SK-N-SH (cell line): ENCODE data around the gene EFCAB11. TPM values are rescaled to one million over a fixed set of nuclear protein-coding genes. Genes with fewer than 3 reads are reported as not detected.

Experiments
- CTCF ChIA-PET: fragments of 300-600, 350-600 bp; formaldehyde crosslinking; extraction: SDS; loops from one replicate; lab custom pipeline; 2021; lab: Yijun Ruan, JAX
- POLR2A ChIA-PET: fragments of 350-600 bp; sonication (Branson Sonifier 250); formaldehyde crosslinking; extraction: SDS; loops from one replicate; lab custom pipeline; 2020; ENCODE audit warnings: antibody characterized with exemption, inconsistent platforms; lab: Yijun Ruan, JAX
- DNase-seq: peaks from one replicate; pipeline ENCODE4 v3.0.0; 2012
- H2AFZ ChIP-seq: fragments of 200-600 bp; sonication (generic); 2 replicates; pipeline ENCODE4 v1.8.1; 2016; ENCODE audit warnings: antibody characterized with exemption, mild to moderate bottlenecking, low read depth
- H3F3A ChIP-seq: fragments of 200-600 bp; sonication (generic); replicated peaks from 2 replicates; pipeline ENCODE3; 2016; ENCODE audit warnings: antibody characterized with exemption, mild to moderate bottlenecking; ENCODE audit not compliant: insufficient read depth
- H3K27ac ChIP-seq, 2 experiments: fragments of 200-500 bp in 1 of 2; fragments of 200-600 bp in 1 of 2; sonication (Bioruptor generic) in 1 of 2; sonication (generic), shearing (Covaris generic) in 1 of 2; 2 replicates each; pipeline versions ENCODE4 v1.5.1 to v1.6.1; 2014 to 2016; ENCODE audit warnings: low read depth in 2 of 2, inconsistent platforms in 1 of 2, low read length in 1 of 2, mild to moderate bottlenecking in 1 of 2, mixed read lengths in 1 of 2
- H3K27me3 ChIP-seq: fragments of 200-600 bp; sonication (generic), shearing (Covaris generic); 2 replicates; pipeline ENCODE4 v1.6.1; 2016; ENCODE audit warnings: mixed run types; ENCODE audit not compliant: insufficient read depth
- H3K36me3 ChIP-seq, 2 experiments: fragments of 200-500 bp in 1 of 2; fragments of 200-600 bp in 1 of 2; sonication (Bioruptor generic) in 1 of 2; sonication (generic) in 1 of 2; replicated peaks in 1 of 2; 2 replicates each; pipeline versions ENCODE3 to v1.5.1; 2014 to 2016; ENCODE audit warnings: low read length in 1 of 2, mild to moderate bottlenecking in 1 of 2; ENCODE audit not compliant: insufficient read depth in 2 of 2, control insufficient read depth in 1 of 2
- H3K4me1 ChIP-seq, 2 experiments: fragments of 200-500 bp in 1 of 2; fragments of 200-600 bp in 1 of 2; sonication (Bioruptor generic) in 1 of 2; sonication (generic), shearing (Covaris generic) in 1 of 2; 2 replicates each; pipeline versions ENCODE4 v1.5.1 to v1.6.1; 2014 to 2016; ENCODE audit warnings: low read depth in 1 of 2, low read length in 1 of 2, mixed run types in 1 of 2; ENCODE audit not compliant: insufficient read depth in 2 of 2, control insufficient read depth in 1 of 2
- H3K4me2 ChIP-seq: fragments of 200-600 bp; sonication (generic), shearing (Covaris generic); 2 replicates; pipeline ENCODE4 v1.6.1; 2017; ENCODE audit warnings: mixed run types
- H3K4me3 ChIP-seq, 2 experiments: fragments of 200-500 bp in 1 of 2; fragments of 200-600 bp in 1 of 2; sonication (Bioruptor generic) in 1 of 2; sonication (generic), shearing (Covaris generic) in 1 of 2; 2 replicates each; pipeline versions ENCODE4 v1.5.1 to v1.8.1; 2014 to 2016; ENCODE audit warnings: low read depth in 2 of 2, inconsistent platforms in 1 of 2, low read length in 1 of 2, mild to moderate bottlenecking in 1 of 2, mixed read lengths in 1 of 2, moderate library complexity in 1 of 2
- H3K79me2 ChIP-seq: fragments of 200-600 bp; sonication (generic); 2 replicates; pipeline ENCODE4 v1.8.1; 2017; ENCODE audit warnings: mild to moderate bottlenecking; ENCODE audit not compliant: insufficient read depth
- H3K9ac ChIP-seq: fragments of 200-600 bp; sonication (generic); 2 replicates; pipeline ENCODE4 v1.6.1; 2017; ENCODE audit warnings: mixed run types
- H3K9me2 ChIP-seq: fragments of 200-600 bp; sonication (generic); 2 replicates; pipeline ENCODE4 v1.6.1; 2017; ENCODE audit warnings: mixed run types
- H3K9me3 ChIP-seq: fragments of 200-600 bp; sonication (generic); 2 replicates; pipeline ENCODE4 v1.6.1; 2017; ENCODE audit warnings: mixed run types, mild to moderate bottlenecking, moderate library complexity
- H4K20me1 ChIP-seq: fragments of 200-600 bp; sonication (generic); 2 replicates; pipeline ENCODE4 v1.6.1; 2017; ENCODE audit warnings: mild to moderate bottlenecking, mixed run types; ENCODE audit not compliant: insufficient read depth
- ELF1 ChIP-seq: IDR thresholded peaks from 2 replicates; pipeline ENCODE4 v1.4.0; 2012
- EP300 ChIP-seq, 2 experiments: IDR thresholded peaks; 2 replicates each; pipeline versions ENCODE4 v1.4.0 to v1.6.1; 2012; ENCODE audit warnings: borderline replicate concordance in 1 of 2, low read depth in 1 of 2, low read length in 1 of 2
- EZH2phosphoT487 ChIP-seq: fragments of 200-600 bp; sonication (generic); IDR thresholded peaks from 2 replicates; pipeline ENCODE4 v1.6.1; 2017; ENCODE audit warnings: low read depth, mixed run types, mild to moderate bottlenecking, antibody characterized with exemption, moderate library complexity, borderline replicate concordance
- IRF3 ChIP-seq: fragments of 150-350 bp; IDR thresholded peaks from 2 replicates; pipeline ENCODE4 v1.6.1; 2016; ENCODE audit warnings: mild to moderate bottlenecking, low read depth, low read length
- JUND ChIP-seq: IDR thresholded peaks from 2 replicates; pipeline ENCODE4 v1.4.0; 2012
- MEF2A ChIP-seq: IDR thresholded peaks from 2 replicates; pipeline ENCODE4 v1.4.0; 2012; ENCODE audit warnings: low read depth, borderline replicate concordance
- NFIC ChIP-seq: IDR thresholded peaks from 2 replicates; pipeline ENCODE4 v1.4.0; 2012; ENCODE audit warnings: borderline replicate concordance
- POLR2AphosphoS5 ChIP-seq: IDR thresholded peaks from 2 replicates; pipeline ENCODE4 v1.6.1; 2012; ENCODE audit warnings: low read depth, low read length
- RAD21 ChIP-seq: IDR thresholded peaks from 2 replicates; pipeline ENCODE4 v1.6.1; 2012; ENCODE audit warnings: mild to moderate bottlenecking, low read length
- RXRA ChIP-seq: IDR thresholded peaks from 2 replicates; pipeline ENCODE4 v1.4.0; 2012; ENCODE audit warnings: low read depth, mild to moderate bottlenecking, borderline replicate concordance
- SMC3 ChIP-seq: IDR thresholded peaks from 2 replicates; pipeline ENCODE4 v1.6.1; 2012; ENCODE audit warnings: low read depth, low read length, improper control_type of control experiment
- TCF12 ChIP-seq: IDR thresholded peaks from 2 replicates; pipeline ENCODE4 v1.4.0; 2012
- TEAD4 ChIP-seq: IDR thresholded peaks from 2 replicates; pipeline ENCODE4 v1.4.0; 2012; ENCODE audit warnings: mild to moderate bottlenecking, borderline replicate concordance; ENCODE audit not compliant: insufficient read depth
- YY1 ChIP-seq: IDR thresholded peaks from 2 replicates; pipeline ENCODE4 v1.4.0; 2012; ENCODE audit warnings: low read depth, mild to moderate bottlenecking
- WGBS: methylation state at CpG from one replicate; pipeline ENCODE4 v1.1.6; 2017; ENCODE audit warnings: low lambda C conversion rate; 5-methylcytosine and 5-hydroxymethylcytosine counted together
- polyA plus RNA-seq, 3 experiments: library from polyadenylated mRNA; depleted of rRNA; stranded (reverse); fragments of >200 nt; gene quantifications; 2 replicates each; pipeline ENCODE4 v1.2.3, GENCODE V29; 2012
- TF ChIP-seq, protein P1 (sequence below): fragments of 150-350 bp; IDR thresholded peaks from 2 replicates; pipeline ENCODE4 v1.6.1; 2017; ENCODE audit warnings: antibody characterized with exemption, low read length, low read depth, borderline replicate concordance
- TF ChIP-seq, protein P2 (sequence below): IDR thresholded peaks from 2 replicates; pipeline ENCODE4 v1.4.0; 2012; ENCODE audit warnings: low read depth, borderline replicate concordance

The EFCAB11 gene
- polyA plus RNA-seq, 1 of the 3 experiments (the other 2 are of a cell fraction) = 3.9 TPM

GRCh38 chr14:89912221-89912620 is 42.3 kb downstream of the EFCAB11 start:
- H3K4me3 ChIP-seq = no peak overlapping the region
- peak overlapping the region; percentile 76 for H3K9ac ChIP-seq

DNA sequence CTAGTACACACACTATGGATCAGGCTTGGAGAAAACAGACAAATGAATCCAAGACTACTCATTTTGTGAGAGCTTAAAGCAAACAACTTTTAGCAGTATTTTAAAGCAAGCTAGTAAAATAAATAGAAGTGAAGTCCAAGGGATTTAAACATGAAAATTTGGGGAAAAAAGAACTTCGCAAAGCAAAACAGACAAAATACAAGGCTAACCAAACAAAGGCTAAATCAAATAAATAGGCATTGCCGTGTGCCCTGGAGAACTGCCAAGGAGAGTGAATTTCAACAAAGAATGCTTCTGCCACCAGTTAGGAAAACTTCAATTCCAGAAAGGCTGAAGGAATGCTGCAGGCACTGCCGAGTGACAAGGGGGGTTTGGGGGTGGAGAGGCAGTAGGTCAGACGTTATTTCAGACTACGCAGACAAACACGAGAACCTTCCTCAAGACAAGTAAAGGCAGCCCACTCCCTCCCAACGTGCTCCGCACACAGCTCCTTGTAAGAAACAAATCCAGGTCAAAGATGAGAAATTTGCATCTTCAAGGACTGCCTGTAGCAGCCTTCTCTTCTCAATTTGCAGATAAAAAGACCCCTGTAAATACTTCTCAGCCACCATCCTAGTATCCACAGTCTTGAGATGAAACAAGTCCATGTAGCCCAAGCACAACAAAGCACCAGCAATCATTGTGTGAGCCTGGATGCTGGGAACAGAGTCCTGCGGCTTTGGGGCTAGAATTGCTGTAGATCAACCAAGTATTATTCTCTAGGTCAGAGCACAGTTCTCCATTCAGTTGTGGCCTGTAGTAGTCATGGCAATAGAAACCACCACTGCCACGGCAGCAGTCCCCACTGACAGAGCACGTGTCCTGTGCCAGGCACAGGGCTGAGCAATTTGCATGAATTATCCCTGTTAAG is 43.3 kb downstream of the EFCAB11 start:
- TF ChIP-seq TEAD4 = no peak
- TF ChIP-seq JUND = 0 out of 2 replicates have a peak, but pooled peaks have one; percentile 5
- TF ChIP-seq TCF12 = peak; percentile 42; the same call in 1 of the 2 replicates
- peak; percentile 71 for TF ChIP-seq NFIC
- TF ChIP-seq YY1 = no peak
- Histone ChIP-seq H3K9me3 (no peaks in the 10 kb centered on the region), H3K27ac (peak overlapping the region; percentile 40 to 90; a peak in 3 of 4 replicates), H4K20me1 (no peaks in the 10 kb centered on the region), H3K4me3 (no peak overlapping the region), H3K9ac (peak overlapping the region; percentile 76), H3K9me2 (no peaks in the 10 kb centered on the region), H2AFZ (peak overlapping the region; percentile 5; the same call in 1 of the 2 replicates), H3K27me3 (no peaks in the 10 kb centered on the region), H3K4me2 (peak overlapping the region; percentile 38; the same call in 1 of the 2 replicates), H3F3A (peaks cover 12% of the 10 kb centered on the region), H3K79me2 (no peaks in the 10 kb centered on the region), H3K36me3 (no peaks in the 10 kb centered on the region), H3K4me1 (peaks cover 20 to 24% of the 10 kb centered on the region in 2 experiments)
- DNase-seq = no peak
- ChIA-PET POLR2A (no interaction called here), CTCF (interaction anchor here (0.6 to 2.3 kb wide), 4 partner anchors 11 to 870 kb away, joined by 3 to 10 read pairs (median 4); no protein-coding TSS in a partner anchor)
- WGBS = 44% methylated on average over 11 of the region's 11 CpGs

More at GRCh38 chr14:89912221-89912620, 42.3 kb downstream of the EFCAB11 start:
- Histone ChIP-seq H4K20me1 (no peaks in the 10 kb centered on the region), H3K4me1 (peaks cover 20 to 24% of the 10 kb centered on the region in 2 experiments), H3K27ac (peak overlapping the region; percentile 40 to 90; a peak in 3 of 4 replicates), H3K36me3 (no peaks in the 10 kb centered on the region), H3K79me2 (no peaks in the 10 kb centered on the region), H3K9me2 (no peaks in the 10 kb centered on the region), H3K27me3 (no peaks in the 10 kb centered on the region), H3K9me3 (no peaks in the 10 kb centered on the region), H2AFZ (no peak overlapping the region), H3F3A (peaks cover 19% of the 10 kb centered on the region), H3K4me2 (peak overlapping the region; percentile 38; the same call in 1 of the 2 replicates)
- no peak for TF ChIP-seq EP300 (IDR thresholded peaks at IDR 0.05; ENCODE audit: borderline replicate concordance in 1 of 2, low read depth in 1 of 2, low read length in 1 of 2)
- no peak for TF ChIP-seq TCF12
- TF ChIP-seq RXRA = no peak
- no peak for TF ChIP-seq POLR2AphosphoS5
- DNase-seq = no peak
- ChIA-PET CTCF (interaction anchor here (1.1 to 2.3 kb wide), 2 partner anchors 295 to 871 kb away, joined by 3 to 10 read pairs; no protein-coding TSS in a partner anchor), POLR2A (no interaction called here)
- 59% methylated on average over 2 of the region's 2 CpGs for WGBS

DNA sequence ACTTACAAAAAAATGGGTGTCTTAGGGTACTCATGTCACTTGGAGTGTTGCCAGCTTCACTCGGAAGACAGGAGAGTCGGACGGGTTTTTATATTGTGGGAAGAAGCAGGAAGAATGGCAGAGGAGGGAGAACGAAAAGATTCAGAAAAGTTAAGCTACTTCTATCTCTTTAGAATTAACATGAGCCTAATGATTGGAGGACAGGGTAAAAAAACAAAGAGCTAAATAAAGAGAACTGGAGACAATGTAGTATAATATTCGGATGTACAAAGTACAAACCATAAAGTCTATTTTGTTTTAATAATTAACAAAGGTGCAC is 43.9 kb downstream of the EFCAB11 start:
- H3K27ac ChIP-seq = peak overlapping the region; percentile 40 to 90; a peak in 3 of 4 replicates

More for the DNA sequence above, 43.9 kb downstream of the EFCAB11 start:
- peaks cover 20 to 24% of the 10 kb centered on the region in 2 experiments for H3K4me1 ChIP-seq
- H3K4me2 ChIP-seq = peak overlapping the region; percentile 38; the same call in 1 of the 2 replicates
- no peaks in the 10 kb centered on the region for H3K9me2 ChIP-seq
- H2AFZ ChIP-seq = no peak overlapping the region
- H3K27me3 ChIP-seq = no peaks in the 10 kb centered on the region
- POLR2A ChIA-PET = no interaction called here
- H4K20me1 ChIP-seq = no peaks in the 10 kb centered on the region
- CTCF ChIA-PET = interaction anchor here (0.8 to 1.2 kb wide), 2 partner anchors 10 to 870 kb away, joined by 3 to 4 read pairs; no protein-coding TSS in a partner anchor
- peaks cover 11% of the 10 kb centered on the region for H3F3A ChIP-seq
- DNase-seq = no peak
- H3K9ac ChIP-seq = peak overlapping the region; percentile 76
- no peaks in the 10 kb centered on the region for H3K36me3 ChIP-seq
- no peaks in the 10 kb centered on the region for H3K79me2 ChIP-seq
- no peak overlapping the region for H3K4me3 ChIP-seq
- TF ChIP-seq, protein P1, sequence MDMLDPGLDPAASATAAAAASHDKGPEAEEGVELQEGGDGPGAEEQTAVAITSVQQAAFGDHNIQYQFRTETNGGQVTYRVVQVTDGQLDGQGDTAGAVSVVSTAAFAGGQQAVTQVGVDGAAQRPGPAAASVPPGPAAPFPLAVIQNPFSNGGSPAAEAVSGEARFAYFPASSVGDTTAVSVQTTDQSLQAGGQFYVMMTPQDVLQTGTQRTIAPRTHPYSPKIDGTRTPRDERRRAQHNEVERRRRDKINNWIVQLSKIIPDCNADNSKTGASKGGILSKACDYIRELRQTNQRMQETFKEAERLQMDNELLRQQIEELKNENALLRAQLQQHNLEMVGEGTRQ = no peak
- TF ChIP-seq EZH2phosphoT487 (no peak), MEF2A (no peak), ELF1 (no peak), IRF3 (no peak), RAD21 (no peak), NFIC (no peak), SMC3 (no peak)
- TF ChIP-seq, protein P2, sequence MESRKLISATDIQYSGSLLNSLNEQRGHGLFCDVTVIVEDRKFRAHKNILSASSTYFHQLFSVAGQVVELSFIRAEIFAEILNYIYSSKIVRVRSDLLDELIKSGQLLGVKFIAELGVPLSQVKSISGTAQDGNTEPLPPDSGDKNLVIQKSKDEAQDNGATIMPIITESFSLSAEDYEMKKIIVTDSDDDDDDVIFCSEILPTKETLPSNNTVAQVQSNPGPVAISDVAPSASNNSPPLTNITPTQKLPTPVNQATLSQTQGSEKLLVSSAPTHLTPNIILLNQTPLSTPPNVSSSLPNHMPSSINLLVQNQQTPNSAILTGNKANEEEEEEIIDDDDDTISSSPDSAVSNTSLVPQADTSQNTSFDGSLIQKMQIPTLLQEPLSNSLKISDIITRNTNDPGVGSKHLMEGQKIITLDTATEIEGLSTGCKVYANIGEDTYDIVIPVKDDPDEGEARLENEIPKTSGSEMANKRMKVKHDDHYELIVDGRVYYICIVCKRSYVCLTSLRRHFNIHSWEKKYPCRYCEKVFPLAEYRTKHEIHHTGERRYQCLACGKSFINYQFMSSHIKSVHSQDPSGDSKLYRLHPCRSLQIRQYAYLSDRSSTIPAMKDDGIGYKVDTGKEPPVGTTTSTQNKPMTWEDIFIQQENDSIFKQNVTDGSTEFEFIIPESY = no peak
- H3K9me3 ChIP-seq = no peaks in the 10 kb centered on the region
- WGBS = 72% methylated on average over 5 of the region's 5 CpGs
